Stimulated activated CD8-positive, alpha-beta memory T cell treated with anti-CD3 and anti-CD28 coated beads, Interleukin-7, amount 100 ng/mL, for 4 hours (primary cell): ENCODE measurements around the gene H3-3A.

Experiments used
- DNase-seq, 2 donors: peaks; one replicate each; pipeline ENCODE4 v3.0.0-alpha.2; 2020; ENCODE audit warnings: low read depth in 2 of 2

H3-3A gene

GRCh38 chr1:226111098-226111882 is 48.8 kb downstream of the H3-3A start:
- DNase-seq: no peak

GRCh38 chr1:226111883-226112261 is 49.4 kb downstream of the H3-3A start:
- DNase-seq: no peak

- no peak for DNase-seq
Measured at GRCh38 chr1:226112626-226113025, 50.1 kb downstream of the H3-3A start.

GRCh38 chr1:226116673-226117072 is 54.2 kb downstream of the H3-3A start:
- no peak for DNase-seq

GRCh38 chr1:226117330-226117729 is 54.8 kb downstream of the H3-3A start:
- DNase-seq: no peak

GRCh38 chr1:226118357-226118756 is 55.8 kb downstream of the H3-3A start:
- DNase-seq: no peak

- DNase-seq: no peak
Measured at GRCh38 chr1:226119169-226119568, 56.7 kb downstream of the H3-3A start.

- no peak for DNase-seq
Measured at GRCh38 chr1:226120398-226120797, 57.9 kb downstream of the H3-3A start.

- DNase-seq: no peak
Measured at GRCh38 chr1:226121049-226121586, 58.6 kb downstream of the H3-3A start.
